HepG2 (cell line): ENCODE measurements around the gene CNBD2. TPM values are rescaled to one million over a fixed set of nuclear protein-coding genes. Genes with fewer than 3 reads are reported as not detected.

Experiments used
- BRF2 ChIP-seq: sonication (generic); formaldehyde crosslinking; IDR thresholded peaks from 2 replicates; pipeline ENCODE4 v1.8.1; 2022; ENCODE audit warnings: mild to moderate bottlenecking, missing genetic modification reagents
- CENPX ChIP-seq: sonication (generic); formaldehyde crosslinking; IDR thresholded peaks from 2 replicates; pipeline ENCODE4 v1.9.0; 2021; ENCODE audit warnings: mild to moderate bottlenecking, missing genetic modification reagents, moderate library complexity
- GTF2F1 ChIP-seq: fragments of 150-350 bp; IDR thresholded peaks from 2 replicates; pipeline ENCODE4 v1.6.1; 2014; ENCODE audit warnings: low read length
- HNRNPUL1 ChIP-seq: fragments of 200-400 bp; formaldehyde crosslinking; IDR thresholded peaks from 2 replicates; pipeline ENCODE4 v1.6.1; 2017; ENCODE audit warnings: low read depth, mild to moderate bottlenecking, low read length, moderate library complexity
- JUNB ChIP-seq: sonication (generic); formaldehyde crosslinking; IDR thresholded peaks from 2 replicates; pipeline ENCODE4 v1.8.0; 2022; ENCODE audit warnings: missing genetic modification reagents, mild to moderate bottlenecking, borderline replicate concordance
- MEIS2 ChIP-seq: sonication (generic); formaldehyde crosslinking; IDR thresholded peaks from 2 replicates; pipeline ENCODE4 v1.9.0; 2021; ENCODE audit warnings: mild to moderate bottlenecking, missing genetic modification reagents
- MYNN ChIP-seq: sonication (generic); formaldehyde crosslinking; IDR thresholded peaks from 2 replicates; pipeline ENCODE4 v1.4.0; 2020; ENCODE audit warnings: mild to moderate bottlenecking, low read depth, missing genetic modification reagents
- PREB ChIP-seq: sonication (generic); formaldehyde crosslinking; IDR thresholded peaks from 2 replicates; pipeline ENCODE4 v1.4.0; 2020; ENCODE audit warnings: missing genetic modification reagents
- TEF ChIP-seq: sonication (generic); formaldehyde crosslinking; IDR thresholded peaks from 2 replicates; pipeline ENCODE4 v1.5.0; 2020; ENCODE audit warnings: missing genetic modification reagents
- TRIM24 ChIP-seq: sonication (generic); formaldehyde crosslinking; IDR thresholded peaks from 2 replicates; pipeline ENCODE4 v1.8.0; 2022; ENCODE audit warnings: mild to moderate bottlenecking, missing genetic modification reagents
- ZBTB34 ChIP-seq: sonication (generic); formaldehyde crosslinking; IDR thresholded peaks from 2 replicates; pipeline ENCODE4 v1.8.0; 2022; ENCODE audit warnings: mild to moderate bottlenecking, missing genetic modification reagents
- ZBTB44 ChIP-seq: sonication (generic); formaldehyde crosslinking; IDR thresholded peaks from 2 replicates; pipeline ENCODE4 v1.4.0; 2020; ENCODE audit warnings: missing genetic modification reagents
- ZNF10 ChIP-seq: sonication (generic); formaldehyde crosslinking; IDR thresholded peaks from 2 replicates; pipeline ENCODE4 v1.4.0; 2020; ENCODE audit warnings: mild to moderate bottlenecking, low read depth, missing genetic modification reagents, borderline replicate concordance
- ZNF275 ChIP-seq: sonication (generic); formaldehyde crosslinking; IDR thresholded peaks from 2 replicates; pipeline ENCODE4 v1.8.0; 2022; ENCODE audit warnings: missing genetic modification reagents, mild to moderate bottlenecking, inconsistent platforms, borderline replicate concordance
- ZNF574 ChIP-seq: sonication (generic); formaldehyde crosslinking; IDR thresholded peaks from 2 replicates; pipeline ENCODE4 v1.4.0; 2020; ENCODE audit warnings: missing genetic modification reagents
- ZNF761 ChIP-seq: sonication (generic); formaldehyde crosslinking; conservative IDR thresholded peaks from 2 replicates; pipeline ENCODE4 v1.4.0; 2020; ENCODE audit warnings: mild to moderate bottlenecking, missing genetic modification reagents
- ZNF773 ChIP-seq: sonication (generic); formaldehyde crosslinking; IDR thresholded peaks from 2 replicates; pipeline ENCODE4 v1.4.0; 2020; ENCODE audit warnings: missing genetic modification reagents, borderline replicate concordance
- polyA plus RNA-seq, 8 experiments: library from polyadenylated mRNA; depleted of rRNA in 3 of 8; stranded (reverse) in 7 of 8; unstranded in 1 of 8; fragments of >200 nt; fragmentation: Illumina TruSeq in 4 of 8; extraction: Trizol in 4 of 8; gene quantifications; 2 replicates each; pipeline versions ENCODE4 v1.2.1 to v1.2.3, GENCODE V29; 2011 to 2016; ENCODE audit warnings: low read depth in 4 of 8, missing spikeins in 1 of 8, mixed read lengths in 1 of 8; ENCODE audit not compliant: insufficient read depth in 1 of 8
- total RNA-seq, 5 experiments: library from RNA; depleted of rRNA; stranded (reverse); fragments of >200 nt; fragmentation: Illumina TruSeq; extraction: Trizol; gene quantifications; 2 replicates each; pipeline ENCODE4 v1.2.3, GENCODE V29; 2016; ENCODE audit warnings: low read depth in 1 of 5

CNBD2 gene
- total and polyA plus RNA-seq, 2 of the 13 experiments (the other 11 are each of a cell fraction or from before 2014, with no cell fraction given) = 12.4 to 22.8 TPM

GRCh38 chr20:36050436-36051317 lies 82.3 kb downstream of the CNBD2 start (continued):
- peak; percentile 96 for TF ChIP-seq BRF2
- TF ChIP-seq ZNF773 (CRISPR knock-in tag) = no peak
- no peak; the same call in none of the 2 replicates for TF ChIP-seq ZNF275 (CRISPR knock-in tag)
- TF ChIP-seq PREB (CRISPR knock-in tag) = 0 out of 2 replicates have a peak, but pooled peaks have one; percentile 30
- peak; percentile 94 for TF ChIP-seq ZBTB34 (CRISPR knock-in tag)
- peak; percentile 90; the same call in 1 of the 2 replicates for TF ChIP-seq GTF2F1
- TF ChIP-seq ZNF761 (CRISPR knock-in tag) = peak; percentile 98
- TF ChIP-seq TEF (CRISPR knock-in tag) = peak; percentile 35; the same call in 1 of the 2 replicates
- no peak for TF ChIP-seq CENPX (CRISPR knock-in tag)
- peak; percentile 96 for TF ChIP-seq ZNF574
- peak; percentile 95 for TF ChIP-seq ZBTB44 (CRISPR knock-in tag)
- peak; percentile 83 for TF ChIP-seq HNRNPUL1
- no peak for TF ChIP-seq JUNB
- TF ChIP-seq TRIM24 (CRISPR knock-in tag) = no peak
- TF ChIP-seq MEIS2 (CRISPR knock-in tag) = peak; percentile 97
- TF ChIP-seq ZNF10 (CRISPR knock-in tag) = no peak
- TF ChIP-seq MYNN = peak; percentile 79
